ENCODE data around the gene SYT3.

DNA sequence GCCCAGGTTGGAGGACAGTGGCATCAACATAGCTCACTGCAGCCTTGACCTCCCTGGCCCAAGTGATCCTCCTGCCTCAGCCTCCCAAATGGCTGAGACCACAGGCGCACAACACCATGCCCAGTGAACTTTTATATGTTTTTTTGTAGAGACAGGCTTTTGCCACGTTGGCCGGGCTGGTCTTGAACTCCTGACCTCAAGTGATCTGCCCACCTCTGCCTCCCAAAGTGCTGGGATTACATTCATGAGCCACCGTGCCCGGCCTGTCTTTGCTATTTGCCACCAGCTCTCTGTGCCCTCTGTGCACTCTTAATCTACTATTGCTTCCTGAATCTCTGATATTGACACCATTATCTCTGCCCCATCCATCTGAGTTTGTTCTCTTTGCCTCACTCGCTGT is 37.2 kb downstream of the SYT3 start:
- TF ChIP-seq, protein P1, sequence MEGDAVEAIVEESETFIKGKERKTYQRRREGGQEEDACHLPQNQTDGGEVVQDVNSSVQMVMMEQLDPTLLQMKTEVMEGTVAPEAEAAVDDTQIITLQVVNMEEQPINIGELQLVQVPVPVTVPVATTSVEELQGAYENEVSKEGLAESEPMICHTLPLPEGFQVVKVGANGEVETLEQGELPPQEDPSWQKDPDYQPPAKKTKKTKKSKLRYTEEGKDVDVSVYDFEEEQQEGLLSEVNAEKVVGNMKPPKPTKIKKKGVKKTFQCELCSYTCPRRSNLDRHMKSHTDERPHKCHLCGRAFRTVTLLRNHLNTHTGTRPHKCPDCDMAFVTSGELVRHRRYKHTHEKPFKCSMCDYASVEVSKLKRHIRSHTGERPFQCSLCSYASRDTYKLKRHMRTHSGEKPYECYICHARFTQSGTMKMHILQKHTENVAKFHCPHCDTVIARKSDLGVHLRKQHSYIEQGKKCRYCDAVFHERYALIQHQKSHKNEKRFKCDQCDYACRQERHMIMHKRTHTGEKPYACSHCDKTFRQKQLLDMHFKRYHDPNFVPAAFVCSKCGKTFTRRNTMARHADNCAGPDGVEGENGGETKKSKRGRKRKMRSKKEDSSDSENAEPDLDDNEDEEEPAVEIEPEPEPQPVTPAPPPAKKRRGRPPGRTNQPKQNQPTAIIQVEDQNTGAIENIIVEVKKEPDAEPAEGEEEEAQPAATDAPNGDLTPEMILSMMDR (IDR thresholded peaks at IDR 0.05; ENCODE audit: insufficient read depth, low read length, poor library complexity, severe bottlenecking): no peak
- TF ChIP-seq EZH2phosphoT487 (conservative IDR thresholded peaks at IDR 0.05; ENCODE audit: low read length): no peak
